GM18499 (cell line): ENCODE data around the gene ABITRAM.
"Not testable (repeated sequence)": the region's sequence is repeated elsewhere in the genome, so short reads cannot be mapped to it uniquely, and the experiment has no call there.

Experiments
- ATAC-seq: cut with Tn5 transposase; IDR thresholded peaks from one replicate; pipeline ENCODE4 v1.9.1; 2021; ENCODE audit warnings: moderate number of reproducible peaks; ENCODE audit not compliant: insufficient read depth, unreplicated experiment

Gene ABITRAM

GRCh38 chr9:108924466-108924865 lies 9.7 kb upstream of the ABITRAM start:
- no peak for ATAC-seq

- ATAC-seq, result no peak
Measured at GRCh38 chr9:108928386-108928785, 5.8 kb upstream of the ABITRAM start.

- ATAC-seq, result peak; percentile 9
Measured at GRCh38 chr9:108933231-108933717, 926 bp upstream of the ABITRAM start.

GRCh38 chr9:108933718-108934322 lies 380 bp upstream of the ABITRAM start, which contains the start of gene ELP1:
TSS of gene ELP1 (minus strand) at chr9:108934124. CDS start at chr9:108931146, 2,978 bp downstream.
- ATAC-seq, result peak; percentile 73

- no peak for ATAC-seq
Measured at GRCh38 chr9:108937561-108938305, 3.5 kb downstream of the ABITRAM start.

- no peak for ATAC-seq
Measured at GRCh38 chr9:108939975-108940374, 5.8 kb downstream of the ABITRAM start.

- ATAC-seq, result no peak
Measured at GRCh38 chr9:108950168-108950567, 16.0 kb downstream of the ABITRAM start.

GRCh38 chr9:108951578-108951977 lies 17.4 kb downstream of the ABITRAM start:
- ATAC-seq, result no peak

- ATAC-seq, result no peak
Measured at GRCh38 chr9:108953983-108954574, 19.9 kb downstream of the ABITRAM start.

GRCh38 chr9:108956022-108956630 lies 21.9 kb downstream of the ABITRAM start:
- ATAC-seq, result no peak

- no peak for ATAC-seq
Measured at GRCh38 chr9:108956631-108957026, 22.4 kb downstream of the ABITRAM start.

GRCh38 chr9:108960331-108960730 lies 26.1 kb downstream of the ABITRAM start:
- ATAC-seq, result no peak

GRCh38 chr9:108961151-108961550 lies 27.0 kb downstream of the ABITRAM start:
- ATAC-seq, result no peak

- ATAC-seq, result no peak
Measured at GRCh38 chr9:108963459-108964143, 29.4 kb downstream of the ABITRAM start.

GRCh38 chr9:108967916-108968315 lies 33.7 kb downstream of the ABITRAM start:
- ATAC-seq, result no peak

- ATAC-seq, result not testable (repeated sequence)
Measured at GRCh38 chr9:108971392-108971791, 37.2 kb downstream of the ABITRAM start.

GRCh38 chr9:108972186-108972585 lies 38.0 kb downstream of the ABITRAM start:
- ATAC-seq, result no peak

- no peak for ATAC-seq
Measured at GRCh38 chr9:108972626-108973209, 38.5 kb downstream of the ABITRAM start.

GRCh38 chr9:108973895-108974294 lies 39.7 kb downstream of the ABITRAM start:
- ATAC-seq, result no peak

- ATAC-seq, result no peak
Measured at GRCh38 chr9:108978205-108978604, 44.0 kb downstream of the ABITRAM start.
